ENCODE measurements around the gene PTPRD. TPM values are rescaled to one million over a fixed set of nuclear protein-coding genes. Genes with fewer than 3 reads are reported as not detected.

Gene PTPRD
- total RNA-seq, 1 donor from 2014 or later = 0.05 TPM

GRCh38 chr9:9819886-9820285 is 792.9 kb downstream of the PTPRD start:
- intact Hi-C loops (cut with micrococcal nuclease) = no loop called here

GRCh38 chr9:9817176-9817575 is 795.6 kb downstream of the PTPRD start:
- intact Hi-C loops (cut with micrococcal nuclease) = no loop called here
- H3K27me3 Mint-ChIP-seq (ENCODE audit: insufficient read depth) = no peaks in the 10 kb centered on the region
- no peaks in the 10 kb centered on the region for H3K9me3 Mint-ChIP-seq
- H3K27ac Mint-ChIP-seq = no peak overlapping the region
- H3K4me3 Mint-ChIP-seq = no peak overlapping the region
- no peaks in the 10 kb centered on the region for H3K36me3 Mint-ChIP-seq (ENCODE audit: low read depth)
- no peak for DNase-seq (ENCODE audit: low spot score)
- H3K4me1 Mint-ChIP-seq (ENCODE audit: low read depth) = no peaks in the 10 kb centered on the region

More at GRCh38 chr9:9819886-9820285, 792.9 kb downstream of the PTPRD start:
- Mint-ChIP-seq H3K27ac (no peak overlapping the region), H3K9me3 (no peaks in the 10 kb centered on the region), H3K4me3 (no peak overlapping the region), H3K27me3 (ENCODE audit: insufficient read depth) (no peaks in the 10 kb centered on the region), H3K4me1 (ENCODE audit: low read depth) (no peaks in the 10 kb centered on the region), H3K36me3 (ENCODE audit: low read depth) (no peaks in the 10 kb centered on the region)
- DNase-seq (ENCODE audit: low spot score) = no peak

DNA sequence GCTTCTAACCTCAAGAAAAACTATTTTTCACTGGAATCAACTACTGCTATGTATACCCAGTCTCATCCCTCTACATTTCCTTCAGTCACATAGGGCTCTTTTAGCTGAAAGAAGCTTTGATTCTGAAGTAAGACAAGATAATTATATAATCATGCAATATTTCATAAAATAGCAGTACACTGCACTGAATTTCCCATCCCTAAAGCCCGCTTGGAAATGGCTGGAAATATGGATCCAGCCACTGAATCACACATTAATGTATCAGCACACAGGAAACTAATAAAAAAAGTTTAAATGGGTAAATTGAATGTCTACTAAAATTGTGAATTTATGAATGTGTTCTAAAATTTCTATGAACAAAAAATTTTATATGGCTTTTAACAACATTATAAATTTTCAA is 808.7 kb downstream of the PTPRD start:
- Mint-ChIP-seq H3K27ac (no peak overlapping the region), H3K4me3 (no peak overlapping the region), H3K36me3 (ENCODE audit: low read depth) (no peaks in the 10 kb centered on the region), H3K27me3 (ENCODE audit: insufficient read depth) (no peaks in the 10 kb centered on the region), H3K9me3 (no peaks in the 10 kb centered on the region), H3K4me1 (ENCODE audit: low read depth) (no peaks in the 10 kb centered on the region)
- DNase-seq (ENCODE audit: low spot score) = no peak
- intact Hi-C loops (cut with micrococcal nuclease) = no loop called here

- Mint-ChIP-seq H3K4me1 (ENCODE audit: low read depth) (no peaks in the 10 kb centered on the region), H3K9me3 (no peaks in the 10 kb centered on the region)
Measured at GRCh38 chr9:9799287-9799686, 813.5 kb downstream of the PTPRD start.

GRCh38 chr9:9792144-9792857 is 820.5 kb downstream of the PTPRD start:
- H3K4me3 Mint-ChIP-seq = no peak overlapping the region
- H3K27me3 Mint-ChIP-seq (ENCODE audit: insufficient read depth) = no peaks in the 10 kb centered on the region
- no peak overlapping the region for H3K27ac Mint-ChIP-seq
- H3K9me3 Mint-ChIP-seq = no peaks in the 10 kb centered on the region
- no peaks in the 10 kb centered on the region for H3K36me3 Mint-ChIP-seq (ENCODE audit: low read depth)
- DNase-seq (ENCODE audit: low spot score) = no peak
- no peaks in the 10 kb centered on the region for H3K4me1 Mint-ChIP-seq (ENCODE audit: low read depth)
- intact Hi-C loops (cut with micrococcal nuclease) = loop anchor here (10.0 kb wide), 1 partner anchor 188 kb away; no protein-coding TSS in a partner anchor

More at GRCh38 chr9:9799287-9799686, 813.5 kb downstream of the PTPRD start:
- intact Hi-C loops (cut with micrococcal nuclease) = loop anchor here (10.0 kb wide), 1 partner anchor 194 kb away; no protein-coding TSS in a partner anchor
- H3K36me3 Mint-ChIP-seq (ENCODE audit: low read depth) = no peaks in the 10 kb centered on the region
- no peak for DNase-seq (ENCODE audit: low spot score)
- H3K27me3 Mint-ChIP-seq (ENCODE audit: insufficient read depth) = no peaks in the 10 kb centered on the region
- H3K4me3 Mint-ChIP-seq = no peak overlapping the region
- H3K27ac Mint-ChIP-seq = no peak overlapping the region

- H3K4me1 Mint-ChIP-seq (ENCODE audit: low read depth) = no peaks in the 10 kb centered on the region
- H3K27me3 Mint-ChIP-seq (ENCODE audit: insufficient read depth) = no peaks in the 10 kb centered on the region
Measured at GRCh38 chr9:9791611-9792010, 821.2 kb downstream of the PTPRD start.

GRCh38 chr9:9790216-9790872 is 822.5 kb downstream of the PTPRD start:
- Mint-ChIP-seq H3K27me3 (ENCODE audit: insufficient read depth) (no peaks in the 10 kb centered on the region), H3K9me3 (no peaks in the 10 kb centered on the region), H3K27ac (no peak overlapping the region), H3K36me3 (ENCODE audit: low read depth) (no peaks in the 10 kb centered on the region), H3K4me1 (ENCODE audit: low read depth) (no peaks in the 10 kb centered on the region), H3K4me3 (no peak overlapping the region)
- DNase-seq (ENCODE audit: low spot score) = no peak
- intact Hi-C loops (cut with micrococcal nuclease) = loop anchor here (10.0 kb wide), 1 partner anchor 186 kb away; no protein-coding TSS in a partner anchor

More at GRCh38 chr9:9791611-9792010, 821.2 kb downstream of the PTPRD start:
- intact Hi-C loops (cut with micrococcal nuclease) = loop anchor here (10.0 kb wide), 1 partner anchor 187 kb away; no protein-coding TSS in a partner anchor
- Mint-ChIP-seq H3K36me3 (ENCODE audit: low read depth) (no peaks in the 10 kb centered on the region), H3K4me3 (no peak overlapping the region), H3K27ac (no peak overlapping the region), H3K9me3 (no peaks in the 10 kb centered on the region)
- no peak for DNase-seq (ENCODE audit: low spot score)

DNA sequence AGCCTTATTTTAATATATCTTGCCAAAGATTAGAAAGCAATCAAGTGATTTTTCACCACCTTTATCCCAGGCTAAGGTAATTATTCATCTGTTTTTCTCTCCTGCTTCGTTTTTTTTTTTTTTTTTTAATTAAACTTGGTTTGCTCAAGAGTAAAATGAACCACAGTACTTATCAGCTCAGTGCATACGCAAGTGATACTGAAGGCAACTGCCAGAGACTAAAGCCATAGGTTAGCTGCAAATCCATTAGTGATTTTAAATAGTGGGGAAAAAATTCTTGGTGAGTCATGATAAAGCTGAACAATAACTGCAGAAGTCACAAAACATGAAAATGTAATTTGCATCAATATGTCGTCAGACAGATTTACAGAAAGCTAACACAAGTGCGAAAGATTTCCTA is 829.1 kb downstream of the PTPRD start:
- no peaks in the 10 kb centered on the region for H3K4me1 Mint-ChIP-seq (ENCODE audit: low read depth)

GRCh38 chr9:9783211-9783610 is 829.6 kb downstream of the PTPRD start:
- H3K9me3 Mint-ChIP-seq = no peaks in the 10 kb centered on the region
- H3K27ac Mint-ChIP-seq = no peak overlapping the region
- H3K27me3 Mint-ChIP-seq (ENCODE audit: insufficient read depth) = no peaks in the 10 kb centered on the region
- intact Hi-C loops (cut with micrococcal nuclease) = no loop called here
- H3K4me3 Mint-ChIP-seq = no peak overlapping the region
- no peaks in the 10 kb centered on the region for H3K4me1 Mint-ChIP-seq (ENCODE audit: low read depth)
- no peak for DNase-seq (ENCODE audit: low spot score)
- H3K36me3 Mint-ChIP-seq (ENCODE audit: low read depth) = no peaks in the 10 kb centered on the region

More for the DNA sequence above, 829.1 kb downstream of the PTPRD start:
- no peak for DNase-seq (ENCODE audit: low spot score)
- H3K9me3 Mint-ChIP-seq = no peaks in the 10 kb centered on the region
- intact Hi-C loops (cut with micrococcal nuclease) = no loop called here
- no peaks in the 10 kb centered on the region for H3K36me3 Mint-ChIP-seq (ENCODE audit: low read depth)
- H3K4me3 Mint-ChIP-seq = no peak overlapping the region
- H3K27me3 Mint-ChIP-seq (ENCODE audit: insufficient read depth) = no peaks in the 10 kb centered on the region
- H3K27ac Mint-ChIP-seq = no peak overlapping the region

DNA sequence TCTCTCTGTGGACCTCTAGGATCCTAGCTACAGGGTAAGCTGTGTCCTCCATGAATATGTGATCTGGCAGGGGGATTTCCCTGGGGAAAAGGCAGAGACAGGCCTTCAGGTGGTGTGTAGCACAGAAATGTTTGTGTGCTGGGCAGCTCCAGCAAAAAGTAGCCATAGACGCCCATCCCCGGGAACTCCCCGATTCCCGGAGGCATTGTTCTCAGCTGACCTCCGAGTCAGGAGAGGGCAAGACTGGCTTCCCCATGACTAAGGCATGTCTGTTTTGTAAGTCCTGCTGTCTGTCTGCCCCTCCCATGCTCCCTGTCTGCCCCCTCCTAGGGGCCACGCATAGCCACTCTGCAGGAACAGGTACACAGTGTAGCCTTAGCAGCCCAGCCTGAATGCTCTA is 834.5 kb downstream of the PTPRD start:
- Mint-ChIP-seq H3K4me3 (no peak overlapping the region), H3K36me3 (ENCODE audit: low read depth) (no peaks in the 10 kb centered on the region), H3K27ac (no peak overlapping the region), H3K4me1 (ENCODE audit: low read depth) (no peaks in the 10 kb centered on the region), H3K27me3 (ENCODE audit: insufficient read depth) (no peaks in the 10 kb centered on the region), H3K9me3 (no peaks in the 10 kb centered on the region)
- DNase-seq (ENCODE audit: low spot score) = no peak
- intact Hi-C loops (cut with micrococcal nuclease) = no loop called here

GRCh38 chr9:9774471-9774870 is 838.3 kb downstream of the PTPRD start:
- intact Hi-C loops (cut with micrococcal nuclease) = no loop called here
- Mint-ChIP-seq H3K9me3 (no peaks in the 10 kb centered on the region), H3K36me3 (ENCODE audit: low read depth) (no peaks in the 10 kb centered on the region), H3K4me1 (ENCODE audit: low read depth) (no peaks in the 10 kb centered on the region), H3K4me3 (no peak overlapping the region), H3K27me3 (ENCODE audit: insufficient read depth) (no peaks in the 10 kb centered on the region), H3K27ac (no peak overlapping the region)
- DNase-seq (ENCODE audit: low spot score) = no peak

DNA sequence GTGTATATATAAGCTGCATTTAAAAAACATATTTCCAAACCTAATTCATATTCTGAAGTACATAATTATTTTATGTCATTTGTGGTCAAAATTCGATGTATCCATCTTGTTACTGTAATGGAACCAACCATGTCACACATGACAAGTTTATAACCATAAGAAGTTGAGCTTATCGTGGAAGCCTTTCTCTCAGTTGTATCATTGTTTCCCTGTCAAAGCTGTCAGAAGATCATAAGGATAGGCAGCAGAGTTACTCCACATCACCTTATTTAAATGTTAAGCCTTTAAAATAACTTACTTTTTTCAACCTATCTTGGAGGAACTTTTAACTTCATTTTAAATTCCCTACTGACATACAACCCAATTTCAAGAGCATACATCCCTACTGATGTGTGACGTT is 841.5 kb downstream of the PTPRD start:
- no peaks in the 10 kb centered on the region for H3K27me3 Mint-ChIP-seq (ENCODE audit: insufficient read depth)
- H3K27ac Mint-ChIP-seq = no peak overlapping the region
- no peaks in the 10 kb centered on the region for H3K9me3 Mint-ChIP-seq
- DNase-seq (ENCODE audit: low spot score) = no peak
- intact Hi-C loops (cut with micrococcal nuclease) = no loop called here
- H3K4me1 Mint-ChIP-seq (ENCODE audit: low read depth) = no peaks in the 10 kb centered on the region
- H3K4me3 Mint-ChIP-seq = no peak overlapping the region
- no peaks in the 10 kb centered on the region for H3K36me3 Mint-ChIP-seq (ENCODE audit: low read depth)

GRCh38 chr9:9764821-9765220 is 848.0 kb downstream of the PTPRD start:
- H3K27ac Mint-ChIP-seq = no peak overlapping the region
- no peaks in the 10 kb centered on the region for H3K27me3 Mint-ChIP-seq (ENCODE audit: insufficient read depth)
- H3K4me1 Mint-ChIP-seq (ENCODE audit: low read depth) = no peaks in the 10 kb centered on the region
- intact Hi-C loops (cut with micrococcal nuclease) = no loop called here
- H3K36me3 Mint-ChIP-seq (ENCODE audit: low read depth) = no peaks in the 10 kb centered on the region
- no peak overlapping the region for H3K4me3 Mint-ChIP-seq
- no peak for DNase-seq (ENCODE audit: low spot score)
- H3K9me3 Mint-ChIP-seq = no peaks in the 10 kb centered on the region
